ENCODE measurements around the gene TRIM29.

The TRIM29 gene

DNA sequence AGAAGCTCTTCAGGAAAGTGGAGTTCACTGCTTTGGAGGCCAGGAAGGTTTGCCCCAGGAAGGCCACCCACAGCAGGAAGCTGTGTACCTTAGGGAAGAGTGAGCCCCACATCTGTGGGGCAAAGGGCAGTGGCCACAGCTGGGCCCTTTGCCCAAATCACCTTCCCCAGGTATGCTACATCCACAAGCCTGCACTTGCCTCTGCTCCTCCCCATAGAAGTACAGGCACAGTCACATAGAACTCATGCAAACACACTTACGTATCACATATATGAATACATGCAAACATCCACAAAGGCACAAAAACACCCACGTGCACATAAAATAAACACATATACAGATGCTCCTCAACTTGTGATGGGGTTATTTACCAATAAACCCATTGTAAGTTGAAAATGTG, 2.1 kb downstream of the TRIM29 start:
- DNase-seq = no peak

DNA sequence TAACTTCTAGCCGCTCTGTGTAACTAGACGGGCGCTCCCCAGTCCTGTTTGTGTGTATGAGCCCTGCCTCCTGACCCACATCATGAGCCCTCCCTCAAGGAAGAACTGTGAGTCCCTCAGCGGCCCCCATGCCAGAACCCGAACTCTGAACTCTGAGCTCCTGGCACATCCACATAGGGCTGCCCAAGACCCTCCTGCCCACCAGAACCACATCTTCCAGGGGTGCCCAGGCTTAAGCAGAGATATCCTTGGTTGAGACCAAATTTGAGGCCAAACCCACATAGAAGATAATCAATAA, 3.0 kb downstream of the TRIM29 start:
- no peak for DNase-seq

- no peak for DNase-seq
Observed at GRCh38 chr11:120134106-120134930, 3.6 kb downstream of the TRIM29 start.

- DNase-seq = no peak
Observed at GRCh38 chr11:120133216-120134105, 4.5 kb downstream of the TRIM29 start.

GRCh38 chr11:120132645-120133185, 5.2 kb downstream of the TRIM29 start:
- no peak for DNase-seq

- DNase-seq = no peak
Observed at GRCh38 chr11:120131941-120132644, 5.8 kb downstream of the TRIM29 start.

DNA sequence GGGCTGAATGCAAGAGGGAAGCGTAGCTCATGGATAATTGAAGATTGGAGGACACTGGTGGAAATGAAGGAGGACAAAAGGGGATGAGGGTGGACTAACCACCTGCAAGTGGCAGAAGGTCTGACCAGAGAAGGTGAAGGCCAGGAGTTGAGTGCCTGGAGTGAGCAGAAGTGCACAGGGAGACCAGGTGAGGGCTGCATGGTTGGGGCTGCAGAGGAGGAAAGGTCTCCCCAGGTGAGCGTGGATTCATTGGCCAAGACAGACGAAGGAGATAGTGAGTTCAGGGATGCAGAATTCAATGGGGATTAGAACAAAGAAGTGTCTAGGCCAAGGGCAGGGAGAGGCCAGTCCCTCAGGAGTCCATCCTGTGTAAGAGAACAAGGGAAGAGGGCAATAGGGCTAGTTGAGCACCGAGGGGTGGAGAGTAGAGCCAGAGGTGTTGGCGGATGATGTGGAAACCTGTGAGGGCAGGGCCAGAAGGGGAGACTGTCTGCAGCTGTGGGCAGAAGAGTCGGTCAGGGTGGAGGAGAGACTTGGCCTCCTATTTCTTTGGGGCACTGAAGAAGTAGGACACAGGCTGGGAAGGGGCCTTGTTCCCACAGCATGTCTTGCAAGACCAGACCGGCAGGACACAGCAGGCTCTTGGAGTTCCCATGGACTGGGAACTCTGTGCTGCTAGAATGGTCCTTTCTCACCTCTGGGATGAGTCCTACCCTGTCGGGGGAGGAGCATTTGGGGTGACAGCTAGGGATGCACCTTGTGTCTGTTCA, 6.7 kb downstream of the TRIM29 start:
- no peak for DNase-seq

DNA sequence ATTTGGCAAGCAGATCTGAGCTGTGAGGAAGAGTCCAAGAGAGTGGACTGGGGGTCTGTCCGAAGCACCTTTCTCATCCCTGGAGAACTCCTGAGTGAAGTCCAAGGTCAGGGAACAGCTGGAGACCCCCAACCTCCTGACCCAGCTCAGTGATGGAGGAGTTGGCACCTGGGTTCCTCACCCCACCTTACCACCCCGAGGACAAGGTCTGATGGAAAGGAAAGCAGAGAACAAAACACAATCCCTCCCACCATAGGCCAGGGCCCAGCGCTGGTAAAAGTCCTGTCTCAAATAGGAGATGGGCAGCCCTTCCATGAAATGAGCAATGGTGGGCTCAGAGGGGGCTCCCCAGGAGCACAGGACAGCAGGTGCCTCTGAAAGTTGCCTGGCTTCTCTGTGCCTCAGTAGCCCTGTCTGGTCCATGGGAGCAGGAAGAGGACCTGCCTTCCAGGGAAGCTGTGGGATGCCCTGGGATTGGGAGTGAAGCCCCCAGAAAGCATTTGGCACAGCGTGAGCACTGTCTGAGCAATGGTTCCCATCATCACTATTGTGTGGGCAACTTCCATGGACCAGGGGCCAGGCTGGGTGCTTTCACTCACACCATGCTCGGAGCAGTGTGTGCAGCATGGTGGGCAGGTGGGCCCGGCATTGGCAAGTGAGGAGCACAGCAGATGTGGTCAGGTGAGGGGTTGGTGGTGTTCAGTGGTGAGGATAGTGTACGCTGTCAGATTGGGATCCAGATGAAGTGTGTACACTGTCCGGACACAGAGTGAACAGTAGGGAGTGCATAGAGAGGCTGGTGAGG, 7.5 kb downstream of the TRIM29 start:
- DNase-seq = no peak

DNA sequence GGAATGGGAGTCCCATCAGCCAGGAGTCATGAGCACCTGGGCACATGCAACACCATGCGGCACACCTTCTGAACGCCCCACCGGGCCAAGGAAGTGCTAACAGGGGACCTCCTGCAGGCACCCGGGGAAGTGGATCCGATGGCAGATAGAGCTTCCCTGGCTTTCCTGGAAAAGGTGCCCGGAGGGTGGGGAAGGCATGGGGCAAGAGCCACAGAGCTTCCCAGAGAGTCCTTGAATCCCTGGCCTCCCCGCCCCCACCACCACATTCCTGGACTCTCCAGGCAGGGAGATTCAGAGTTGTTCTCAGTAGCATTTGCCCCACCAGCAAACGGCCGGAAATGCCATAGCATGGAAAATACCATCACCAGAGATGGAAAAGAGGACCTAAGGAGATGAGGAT, 8.3 kb downstream of the TRIM29 start:
- DNase-seq = no peak

DNA sequence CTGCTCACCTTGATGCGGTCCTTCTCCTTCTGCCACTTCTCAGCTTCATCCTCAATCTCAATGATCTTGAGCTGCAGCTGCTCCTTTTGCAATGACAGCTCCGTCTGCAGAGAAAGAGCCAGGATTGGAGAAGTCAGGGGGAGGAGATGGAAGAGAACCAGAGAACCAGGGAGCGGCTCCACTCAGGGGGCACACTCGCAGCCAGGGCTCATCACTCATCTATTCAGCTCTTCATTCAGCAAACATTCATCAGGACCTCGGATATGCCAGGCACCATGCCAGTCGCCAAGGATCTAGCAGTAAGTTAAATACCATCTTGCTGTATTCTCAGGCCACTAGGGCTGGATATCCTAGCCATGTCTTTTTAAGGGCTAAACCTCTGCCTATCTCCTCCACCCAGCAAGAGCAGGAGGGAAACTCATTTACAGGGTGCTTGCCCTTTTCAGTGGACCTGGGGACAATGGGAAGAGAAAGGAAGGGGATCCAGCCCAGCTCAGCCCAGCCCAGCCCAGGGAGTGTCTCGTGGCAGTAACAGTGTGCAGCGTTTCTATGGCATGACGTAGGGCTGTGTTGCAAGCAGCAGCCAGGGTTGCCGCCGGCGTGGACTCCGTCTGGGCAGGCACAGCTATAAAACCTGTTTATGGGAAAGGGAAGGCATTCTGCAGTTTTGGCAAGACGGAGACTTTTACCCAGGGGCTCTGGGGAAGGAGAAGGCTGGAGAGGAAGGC, 9.4 kb downstream of the TRIM29 start:
- DNase-seq = no peak

DNA sequence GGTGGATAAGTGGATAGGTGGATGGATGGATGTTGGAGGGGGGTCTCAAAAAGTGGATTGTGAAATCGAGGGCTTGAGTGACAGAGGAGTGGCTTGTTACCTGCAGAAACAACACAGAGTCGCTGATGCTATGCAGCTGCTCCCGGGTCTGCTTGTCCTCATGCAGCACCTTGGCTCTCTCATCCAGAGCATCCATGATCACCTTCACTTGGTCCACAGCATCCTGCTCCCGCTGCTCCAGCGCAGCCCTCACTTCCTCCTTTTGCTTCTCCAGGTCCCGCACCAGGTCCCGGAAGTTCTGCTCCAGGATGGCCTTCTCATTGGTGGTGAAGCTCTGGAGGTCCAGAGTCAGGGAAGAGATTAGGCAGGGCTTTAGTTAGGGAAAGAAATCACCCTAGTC, 10.7 kb downstream of the TRIM29 start:
- DNase-seq = no peak

DNA sequence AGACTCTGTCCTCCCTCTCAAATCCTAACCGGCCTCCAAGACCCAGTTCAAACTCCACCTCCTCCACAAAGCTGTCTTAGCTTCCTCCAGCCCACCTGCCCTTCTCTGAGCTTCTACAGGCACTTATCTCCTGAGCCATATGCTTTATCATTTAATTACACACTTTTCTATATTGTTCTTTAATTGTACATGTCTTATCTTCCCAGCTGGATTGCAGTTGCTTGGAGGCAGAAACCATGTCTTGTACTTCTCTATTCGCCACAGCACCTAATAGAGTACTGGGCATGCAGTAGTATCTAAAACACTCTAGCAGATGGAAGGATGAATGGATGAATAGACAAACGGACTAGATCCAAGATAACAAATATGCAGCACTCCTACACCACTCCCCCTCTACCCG, 11.3 kb downstream of the TRIM29 start:
- DNase-seq = no peak

DNA sequence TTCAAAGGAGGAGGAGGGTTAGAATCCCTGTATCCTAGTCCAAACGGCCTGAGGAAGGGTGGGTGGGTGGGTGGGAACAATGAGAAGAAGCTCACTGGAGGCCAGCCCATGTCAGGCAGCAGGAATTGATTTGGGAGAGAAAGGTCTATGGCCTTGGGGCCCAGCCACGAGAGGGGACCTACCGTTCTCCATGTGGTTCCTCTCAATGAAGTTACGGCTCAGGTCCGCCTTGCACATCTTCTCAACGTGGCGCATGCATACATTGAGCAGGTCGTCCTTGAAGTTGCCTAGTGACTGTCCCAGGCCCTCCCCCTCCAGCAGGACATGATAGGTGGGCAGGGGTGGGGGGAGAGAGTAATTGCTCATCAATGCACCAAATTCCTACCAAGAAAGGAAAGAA, 12.4 kb downstream of the TRIM29 start:
- no peak for DNase-seq

- DNase-seq = no peak
Observed at GRCh38 chr11:120125024-120125423, 12.9 kb downstream of the TRIM29 start.

DNA sequence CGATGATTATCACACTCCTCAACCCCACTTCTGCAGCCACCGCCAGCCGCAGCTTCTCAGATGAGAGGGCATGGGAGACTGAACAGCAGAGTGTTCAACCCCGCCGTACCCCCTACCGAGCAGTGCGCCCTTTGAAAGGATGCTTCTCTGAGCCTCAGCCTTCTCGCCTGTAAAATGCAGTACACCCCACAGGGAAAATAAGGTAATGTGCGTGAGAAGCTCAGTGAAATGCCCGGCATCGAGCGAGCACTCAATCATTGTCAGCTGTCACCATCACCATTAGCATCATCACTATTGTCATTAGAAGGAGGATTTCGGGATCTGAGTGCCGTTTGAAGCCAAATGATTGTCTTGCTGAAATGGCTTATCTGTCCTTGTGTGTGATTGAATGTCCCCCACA, 13.6 kb downstream of the TRIM29 start:
- no peak for DNase-seq

DNA sequence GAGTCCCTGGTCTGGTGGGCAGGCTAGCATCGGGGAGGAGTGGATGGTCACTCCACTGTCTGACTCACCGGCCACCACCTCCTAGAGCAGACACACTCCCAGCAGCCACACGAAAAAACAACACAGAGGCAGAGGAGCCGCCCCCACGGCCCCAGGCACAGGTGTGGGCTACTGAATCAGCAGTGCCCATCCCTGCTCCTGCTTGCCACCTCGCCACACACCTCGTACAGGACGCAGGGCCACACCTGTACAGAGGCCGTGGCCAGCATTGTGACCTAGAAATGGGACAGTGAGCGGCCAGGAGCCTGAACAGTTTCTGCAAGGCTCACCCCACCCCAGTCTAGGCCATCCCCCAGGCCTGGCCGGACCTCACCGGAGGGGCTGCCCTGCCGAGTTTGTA, 14.0 kb downstream of the TRIM29 start:
- DNase-seq = no peak

DNA sequence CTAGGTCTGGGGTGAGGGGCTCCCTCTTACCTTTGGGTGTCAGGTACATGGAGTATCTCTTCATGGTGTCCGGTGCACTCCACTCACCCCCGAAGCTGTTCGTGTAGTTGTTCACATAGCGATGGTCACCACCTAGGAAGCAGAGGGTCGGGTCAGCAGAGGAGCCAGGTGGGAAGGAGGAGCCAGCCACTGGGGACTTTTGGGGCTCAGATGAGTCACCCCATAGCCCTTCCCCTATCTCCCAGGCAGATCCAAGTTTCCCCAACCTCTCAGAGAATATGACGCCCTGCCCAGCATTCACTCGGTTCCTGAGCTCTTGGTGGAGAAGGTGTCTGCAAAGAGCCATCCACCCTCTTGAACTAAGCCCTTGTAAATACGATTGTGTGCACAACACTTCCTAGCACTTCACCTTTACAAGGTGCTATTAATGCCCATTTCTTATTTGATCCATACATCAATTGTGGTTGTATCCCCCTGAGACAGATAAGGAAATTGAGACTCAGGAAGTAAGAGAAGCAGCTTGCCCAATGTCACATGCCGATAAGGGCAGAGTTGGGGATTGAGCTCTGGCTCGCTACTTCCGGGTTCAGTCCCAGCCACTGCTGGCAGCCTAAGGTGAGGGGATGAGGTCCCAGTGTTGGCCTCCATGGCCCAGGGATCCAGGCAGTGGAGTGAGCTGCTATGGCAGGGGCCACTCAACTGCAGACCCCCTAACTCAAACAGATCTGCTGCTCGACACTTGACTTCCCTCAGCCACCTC, 14.8 kb downstream of the TRIM29 start:
- no peak for DNase-seq

- no peak for DNase-seq
Observed at GRCh38 chr11:120121914-120122473, 15.9 kb downstream of the TRIM29 start.

GRCh38 chr11:120121336-120121735, 16.6 kb downstream of the TRIM29 start:
- no peak for DNase-seq

GRCh38 chr11:120120805-120121335, 17.0 kb downstream of the TRIM29 start:
- DNase-seq = no peak

Measured in SHP77 (cell line).